ENCODE results near the gene DNAH14. TPM values are rescaled to one million over a fixed set of nuclear protein-coding genes. Genes with fewer than 3 reads are reported as not detected.
"Not testable (repeated sequence)": the region's sequence is repeated elsewhere in the genome, so short reads cannot be mapped to it uniquely, and the experiment has no call there.

The DNAH14 gene
- total and polyA plus RNA-seq, 12 donors = 7.6 to 25.3 (median 16.5) TPM

- no peak for TF ChIP-seq CTCF (IDR thresholded peaks at IDR 0.05)
- TF ChIP-seq POLR2A (IDR thresholded peaks at IDR 0.05) = no peak
- WGBS, 4 donors = 53 to 60% (median 55%) methylated on average over 10 of the region's 10 CpGs
Observed at GRCh38 chr1:225378880-225379279, 449.4 kb downstream of the DNAH14 start.

GRCh38 chr1:225380691-225381090 lies 451.2 kb downstream of the DNAH14 start:
- Histone ChIP-seq H3K9me3 (replicated peaks in 1 of 3) (no peaks in the 10 kb centered on the region), H3K4me3 (no peak overlapping the region), H3K4me1 (replicated peaks in 1 of 2) (no peaks in the 10 kb centered on the region), H3K27me3 (no peaks in the 10 kb centered on the region), H3K36me3 (replicated peaks in 1 of 2) (no peaks in the 10 kb centered on the region), H3K27ac (no peak overlapping the region)
- DNase-seq = no peak
- WGBS, 4 donors = 79 to 97% (median 95%) methylated on average over 1 of the region's 1 CpG
- no peak for TF ChIP-seq POLR2A (IDR thresholded peaks at IDR 0.05)
- intact Hi-C loops (cut with DNase I) = no loop called here

More at GRCh38 chr1:225378880-225379279, 449.4 kb downstream of the DNAH14 start:
- Histone ChIP-seq H3K27me3 (no peaks in the 10 kb centered on the region), H3K4me3 (no peak overlapping the region), H3K4me1 (replicated peaks in 1 of 2) (no peaks in the 10 kb centered on the region), H3K9me3 (replicated peaks in 1 of 3) (no peaks in the 10 kb centered on the region), H3K27ac (no peak overlapping the region), H3K36me3 (replicated peaks in 1 of 2) (no peaks in the 10 kb centered on the region)
- intact Hi-C loops (cut with DNase I) = no loop called here
- no peak for DNase-seq

- H3K27ac ChIP-seq; intact Hi-C loops (cut with DNase I): not testable (repeated sequence)
- 91 to 97% (median 93%) methylated on average over 3 of the region's 3 CpGs for WGBS, 4 donors
Observed at GRCh38 chr1:225386860-225387259, 457.4 kb downstream of the DNAH14 start.

GRCh38 chr1:225388372-225388771 lies 458.9 kb downstream of the DNAH14 start:
- no peak for DNase-seq
- Histone ChIP-seq H3K4me1 (replicated peaks in 1 of 2) (no peaks in the 10 kb centered on the region), H3K4me3 (no peak overlapping the region), H3K36me3 (replicated peaks in 1 of 2) (no peaks in the 10 kb centered on the region), H3K27me3 (no peaks in the 10 kb centered on the region), H3K9me3 (replicated peaks in 1 of 3) (no peaks in the 10 kb centered on the region), H3K27ac (no peak overlapping the region)
- TF ChIP-seq POLR2A (IDR thresholded peaks at IDR 0.05) = no peak
- TF ChIP-seq CTCF (IDR thresholded peaks at IDR 0.05) = no peak
- intact Hi-C loops (cut with DNase I) = no loop called here
- 61 to 81% (median 74%) methylated on average over 4 of the region's 4 CpGs for WGBS, 4 donors

More at GRCh38 chr1:225386860-225387259, 457.4 kb downstream of the DNAH14 start:
- DNase-seq; H3K9me3 ChIP-seq (replicated peaks in 1 of 3); H3K27me3 ChIP-seq; H3K36me3 ChIP-seq (replicated peaks in 1 of 2); H3K4me1 ChIP-seq (replicated peaks in 1 of 2); H3K4me3 ChIP-seq: not testable (repeated sequence)

- TF ChIP-seq POLR2A (IDR thresholded peaks at IDR 0.05) = no peak
- TF ChIP-seq CTCF (IDR thresholded peaks at IDR 0.05) = no peak
- H3K36me3 ChIP-seq (replicated peaks in 1 of 2) = no peaks in the 10 kb centered on the region
Observed at GRCh38 chr1:225389843-225390242, 460.4 kb downstream of the DNAH14 start.

More at GRCh38 chr1:225389843-225390242, 460.4 kb downstream of the DNAH14 start:
- Histone ChIP-seq H3K9me3 (replicated peaks in 1 of 3) (no peaks in the 10 kb centered on the region), H3K27ac (no peak overlapping the region), H3K4me3 (no peak overlapping the region), H3K4me1 (replicated peaks in 1 of 2) (no peaks in the 10 kb centered on the region), H3K27me3 (no peaks in the 10 kb centered on the region)
- DNase-seq = no peak
- intact Hi-C loops (cut with DNase I) = no loop called here
- 92 to 98% (median 95%) methylated on average over 4 of the region's 4 CpGs for WGBS, 4 donors

All from adrenal gland (tissue), 12 donors.